Testis (tissue), 3 donors: Measurements from ENCODE around the gene MCM3AP. TPM values are rescaled to one million over a fixed set of nuclear protein-coding genes. Genes with fewer than 3 reads are reported as not detected.

Experiments used
- DNase-seq: peaks from one replicate; pipeline ENCODE4 v3.0.0-alpha.2; 2019
- H3K27ac ChIP-seq, 2 donors: fragments of 200-600 bp; sonication (generic); one replicate each; pipeline ENCODE4 v1.5.1; 2019
- H3K27me3 ChIP-seq: fragments of 200-600 bp; sonication (generic); one replicate; pipeline ENCODE4 v1.5.1; 2019
- H3K36me3 ChIP-seq: fragments of 200-600 bp; sonication (generic); one replicate; pipeline ENCODE4 v1.5.1; 2017; ENCODE audit warnings: low read depth; ENCODE audit errors: missing control alignments
- H3K4me1 ChIP-seq: fragments of 200-600 bp; sonication (generic); one replicate; pipeline ENCODE4 v1.5.1; 2019
- H3K4me3 ChIP-seq, 2 donors: fragments of 200-600 bp; sonication (generic); one replicate each; pipeline ENCODE4 v1.5.1; 2017 to 2019
- H3K9me3 ChIP-seq: fragments of 200-600 bp; sonication (generic); one replicate; pipeline ENCODE4 v1.5.1; 2017
- CTCF ChIP-seq, 3 experiments: fragments of 450-650 bp in 2 of 3; fragments of 200-600 bp in 1 of 3; sonication (generic) in 1 of 3; IDR thresholded peaks; one replicate each; pipeline ENCODE4 v1.5.1; 2016 to 2019; ENCODE audit warnings: antibody characterized with exemption in 3 of 3, mild to moderate bottlenecking in 2 of 3, moderate library complexity in 1 of 3
- POLR2A ChIP-seq: fragments of 450-650 bp; IDR thresholded peaks from one replicate; pipeline ENCODE4 v1.6.1; 2017; ENCODE audit warnings: antibody characterized with exemption, mild to moderate bottlenecking, moderate library complexity
- WGBS, 2 donors: methylation state at CpG; one replicate each; pipeline ENCODE4 v1.1.5; 2018; 5-methylcytosine and 5-hydroxymethylcytosine counted together
- intact Hi-C: fragments of 100-400 bp; cut with DNase I; formaldehyde crosslinking; loops from one replicate; pipeline ENCODE4 v1.15.1; 2023; ENCODE audit warnings: low total_unique reads
- polyA plus RNA-seq: library from polyadenylated mRNA; stranded (reverse); fragments of 350-450 nt; fragmentation: Illumina TruSeq; extraction: RNeasy Lipid Tissue Mini Kit (QIAGEN cat#74804); gene quantifications from one replicate; pipeline ENCODE4 v1.2.3, GENCODE V29; 2014; ENCODE audit warnings: low read depth, low replicate concordance; ENCODE audit not compliant: insufficient read depth
- total RNA-seq, 2 donors: library from RNA; depleted of rRNA; stranded (reverse); fragments of >200 nt; gene quantifications; one replicate each; pipeline ENCODE4 v1.2.3, GENCODE V29; 2016

MCM3AP gene
- total and polyA plus RNA-seq, 3 donors from 2014 or later = 68.3 to 136 (median 107) TPM

- H3K27ac ChIP-seq = no peak overlapping the region
- no peak for TF ChIP-seq POLR2A
- TF ChIP-seq CTCF (IDR thresholded peaks at IDR 0.05) = no peak
- no peak overlapping the region for H3K4me3 ChIP-seq
- no peaks in the 10 kb centered on the region for H3K36me3 ChIP-seq
- H3K4me1 ChIP-seq = no peaks in the 10 kb centered on the region
- 93 to 98% methylated on average over 2 of the region's 2 CpGs for WGBS, 2 donors
- no peaks in the 10 kb centered on the region for H3K27me3 ChIP-seq
- DNase-seq = no peak
- intact Hi-C loops = no loop called here
- no peaks in the 10 kb centered on the region for H3K9me3 ChIP-seq
These were observed 36.6 kb downstream of the MCM3AP start for GRCh38 chr21:46248827-46249226.

- no peak for TF ChIP-seq CTCF (IDR thresholded peaks at IDR 0.05)
- Histone ChIP-seq H3K27ac (no peak overlapping the region), H3K4me1 (no peaks in the 10 kb centered on the region), H3K4me3 (no peak overlapping the region), H3K9me3 (no peaks in the 10 kb centered on the region), H3K27me3 (no peaks in the 10 kb centered on the region), H3K36me3 (no peaks in the 10 kb centered on the region)
- 80 to 91% methylated on average over 1 of the region's 1 CpG for WGBS, 2 donors
- no peak for DNase-seq
- intact Hi-C loops = no loop called here
These were observed 37.0 kb downstream of the MCM3AP start for GRCh38 chr21:46248422-46248782.

- intact Hi-C loops = no loop called here
- H3K4me1 ChIP-seq = no peaks in the 10 kb centered on the region
- H3K36me3 ChIP-seq = no peaks in the 10 kb centered on the region
- H3K9me3 ChIP-seq = no peaks in the 10 kb centered on the region
- no peak overlapping the region for H3K4me3 ChIP-seq
- H3K27me3 ChIP-seq = no peaks in the 10 kb centered on the region
- TF ChIP-seq POLR2A (no peak), CTCF (IDR thresholded peaks at IDR 0.05) (no peak)
- no peak for DNase-seq
- WGBS, 2 donors = 97% methylated on average over 3 of the region's 3 CpGs
- H3K27ac ChIP-seq = no peak overlapping the region
These were observed 37.6 kb downstream of the MCM3AP start for GRCh38 chr21:46247699-46248421.

GRCh38 chr21:46246345-46246744 is 39.1 kb downstream of the MCM3AP start:
- Histone ChIP-seq H3K4me3 (no peak overlapping the region), H3K27ac (no peak overlapping the region), H3K36me3 (no peaks in the 10 kb centered on the region), H3K27me3 (no peaks in the 10 kb centered on the region), H3K4me1 (no peaks in the 10 kb centered on the region), H3K9me3 (no peaks in the 10 kb centered on the region)
- intact Hi-C loops = no loop called here
- WGBS, 2 donors = 90 to 92% methylated on average over 6 of the region's 6 CpGs
- no peak for TF ChIP-seq CTCF (IDR thresholded peaks at IDR 0.05)
- no peak for TF ChIP-seq POLR2A
- no peak for DNase-seq
